K562 (cell line): ENCODE results near the gene MCCC1. TPM values are rescaled to one million over a fixed set of nuclear protein-coding genes. Genes with fewer than 3 reads are reported as not detected.
A peak's percentile ranks its signal among the peaks of the same experiment; 100 is the strongest.

Source experiments
- ATF7 ChIP-seq: fragments of 450-650 bp; IDR thresholded peaks from 2 replicates; pipeline ENCODE4 v1.7.1; 2014; ENCODE audit warnings: mild to moderate bottlenecking, moderate library complexity
- CC2D1A ChIP-seq: fragments of 450-650 bp; IDR thresholded peaks from 2 replicates; pipeline ENCODE4 v1.6.1; 2017; ENCODE audit warnings: mild to moderate bottlenecking
- ETV1 ChIP-seq: fragments of 450-650 bp; conservative IDR thresholded peaks from 2 replicates; pipeline ENCODE4 v1.6.1; 2016; ENCODE audit warnings: missing genetic modification characterization, control low read depth, low read depth, missing compliant biosample characterization
- FOXP1 ChIP-seq: sonication (generic); formaldehyde crosslinking; IDR thresholded peaks from 2 replicates; pipeline ENCODE4 v1.8.0; 2022; ENCODE audit warnings: mild to moderate bottlenecking, missing genetic modification reagents
- HDAC3 ChIP-seq: fragments of 450-650 bp; IDR thresholded peaks from 2 replicates; pipeline ENCODE4 v1.6.1; 2018; ENCODE audit warnings: borderline replicate concordance, mild to moderate bottlenecking, moderate library complexity; ENCODE audit not compliant: partially characterized antibody
- JUNB ChIP-seq: fragments of 450-650 bp; formaldehyde crosslinking; conservative IDR thresholded peaks from 2 replicates; pipeline ENCODE4 v1.4.0; 2020; ENCODE audit warnings: mild to moderate bottlenecking
- MCM3 ChIP-seq: fragments of 450-650 bp; IDR thresholded peaks from 2 replicates; pipeline ENCODE4 v1.6.1; 2016
- NFRKB ChIP-seq: fragments of 450-650 bp; IDR thresholded peaks from 2 replicates; pipeline ENCODE4 v1.6.1; 2016; ENCODE audit warnings: low read depth
- RBM15 ChIP-seq: fragments of 200-400 bp; formaldehyde crosslinking; IDR thresholded peaks from 2 replicates; pipeline ENCODE4 v1.6.1; 2018; ENCODE audit warnings: mild to moderate bottlenecking, low read length, moderate library complexity; ENCODE audit not compliant: insufficient read depth
- polyA plus RNA-seq, 8 experiments: library from polyadenylated mRNA; depleted of rRNA in 4 of 8; stranded (reverse) in 5 of 8; unstranded in 3 of 8; fragments of >200 nt; fragmentation: Nextera tagmentation in 2 of 8; fragmentation: Illumina TruSeq in 1 of 8; extraction: Ambion mirVana in 2 of 8; extraction: Trizol in 1 of 8; gene quantifications; 2 replicates each; pipeline versions ENCODE4 v1.2.1 to v1.2.3, GENCODE V29; 2011 to 2014; ENCODE audit warnings: inconsistent platforms in 1 of 8, missing spikeins in 1 of 8
- total RNA-seq, 7 experiments: library from RNA; depleted of rRNA in 6 of 7; stranded (reverse); fragments of >200 nt in 6 of 7; fragmentation: Illumina TruSeq in 2 of 7; extraction: Trizol in 2 of 7; gene quantifications; 2 replicates each; pipeline versions ENCODE4 v1.2.1 to v1.2.3, GENCODE V29; 2011 to 2021; ENCODE audit warnings: low replicate concordance in 1 of 7
- TF ChIP-seq, protein P1 (sequence below): fragments of 250-450 bp; sonication (Bioruptor Pico); IDR thresholded peaks from 2 replicates; pipeline ENCODE4 v1.5.0; 2020; ENCODE audit warnings: mild to moderate bottlenecking
- TF ChIP-seq, protein P2 (sequence below), 2 experiments: IDR thresholded peaks; 2 replicates each; pipeline ENCODE4 v1.6.1; 2012; ENCODE audit warnings: improper control_type of control experiment in 2 of 2, low read depth in 2 of 2, low read length in 2 of 2, borderline replicate concordance in 1 of 2
- TF ChIP-seq, protein P3 (sequence below), 2 experiments: fragments of 450-650 bp in 1 of 2; sonication (generic) in 1 of 2; formaldehyde crosslinking; conservative IDR thresholded peaks; 2 replicates each; pipeline versions ENCODE4 v1.4.0 to v1.8.1; 2020 to 2022; ENCODE audit warnings: mild to moderate bottlenecking in 1 of 2, missing genetic modification reagents in 1 of 2
- TF ChIP-seq, protein P4 (sequence below), 2 experiments: fragments of 450-650 bp; IDR thresholded peaks; 2 replicates each; pipeline ENCODE4 v1.6.1; 2016; ENCODE audit warnings: mild to moderate bottlenecking in 2 of 2, borderline replicate concordance in 1 of 2, low read depth in 1 of 2, moderate library complexity in 1 of 2

The MCCC1 gene
- total and polyA plus RNA-seq, 9 of the 15 experiments (the other 6 are each of a cell fraction or from before 2014, with no cell fraction given) = 13.7 to 26.9 (median 23.0) TPM

DNA sequence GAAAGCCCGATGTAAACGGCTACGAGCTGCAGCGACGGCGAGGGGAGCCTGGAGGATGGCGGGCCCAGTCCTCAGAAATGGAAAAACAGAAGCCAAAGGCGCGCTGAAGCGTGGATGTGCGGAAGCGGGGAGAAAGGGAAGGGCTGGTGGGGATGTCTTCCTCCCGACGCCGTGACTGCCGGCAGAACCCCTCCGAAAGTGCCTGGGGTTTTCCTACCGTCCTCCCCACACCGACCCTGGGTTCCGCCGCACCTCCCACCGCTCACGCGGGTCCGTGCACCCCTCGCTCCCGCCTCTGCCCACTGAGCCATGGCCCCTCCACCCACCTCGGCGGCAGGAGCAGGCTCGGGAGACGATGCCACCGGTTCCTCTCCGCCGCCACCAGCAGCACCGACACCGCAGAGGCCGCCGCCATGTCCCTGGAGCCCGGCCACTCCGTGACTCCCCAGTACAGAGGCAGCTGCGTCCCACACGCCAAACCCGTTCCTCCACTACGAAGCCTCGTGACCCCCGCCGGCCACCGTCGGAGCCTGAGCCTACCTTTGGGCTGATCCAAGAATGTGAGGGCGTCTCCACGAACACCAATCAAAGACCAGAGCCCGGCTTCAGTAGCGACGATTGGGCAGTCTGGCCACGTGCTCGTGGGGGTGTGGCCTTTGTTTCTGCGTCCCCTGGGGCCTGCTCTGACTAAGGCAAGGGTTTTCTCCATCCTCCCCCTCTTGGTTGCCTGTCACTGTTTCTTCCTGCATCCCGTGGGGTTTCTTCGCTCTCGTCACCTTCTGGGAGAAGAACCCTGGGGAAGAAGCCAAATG is at the start of gene MCCC1 (continued):
- TF ChIP-seq, protein P1, sequence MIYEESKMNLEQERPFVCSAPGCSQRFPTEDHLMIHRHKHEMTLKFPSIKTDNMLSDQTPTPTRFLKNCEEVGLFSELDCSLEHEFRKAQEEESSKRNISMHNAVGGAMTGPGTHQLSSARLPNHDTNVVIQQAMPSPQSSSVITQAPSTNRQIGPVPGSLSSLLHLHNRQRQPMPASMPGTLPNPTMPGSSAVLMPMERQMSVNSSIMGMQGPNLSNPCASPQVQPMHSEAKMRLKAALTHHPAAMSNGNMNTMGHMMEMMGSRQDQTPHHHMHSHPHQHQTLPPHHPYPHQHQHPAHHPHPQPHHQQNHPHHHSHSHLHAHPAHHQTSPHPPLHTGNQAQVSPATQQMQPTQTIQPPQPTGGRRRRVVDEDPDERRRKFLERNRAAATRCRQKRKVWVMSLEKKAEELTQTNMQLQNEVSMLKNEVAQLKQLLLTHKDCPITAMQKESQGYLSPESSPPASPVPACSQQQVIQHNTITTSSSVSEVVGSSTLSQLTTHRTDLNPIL (CRISPR knock-in tag) = no peak
- TF ChIP-seq CC2D1A (peak; percentile 62), FOXP1 (CRISPR knock-in tag) (no peak; the same call in 1 of the 2 replicates), ATF7 (peak; percentile 79; the same call in 1 of the 2 replicates), ETV1 (tag) (0 out of 2 replicates have a peak, but pooled peaks have one; percentile 13), HDAC3 (no peak), JUNB (no peak), NFRKB (peak; percentile 60), RBM15 (no peak), MCM3 (no peak)
- TF ChIP-seq, protein P2, sequence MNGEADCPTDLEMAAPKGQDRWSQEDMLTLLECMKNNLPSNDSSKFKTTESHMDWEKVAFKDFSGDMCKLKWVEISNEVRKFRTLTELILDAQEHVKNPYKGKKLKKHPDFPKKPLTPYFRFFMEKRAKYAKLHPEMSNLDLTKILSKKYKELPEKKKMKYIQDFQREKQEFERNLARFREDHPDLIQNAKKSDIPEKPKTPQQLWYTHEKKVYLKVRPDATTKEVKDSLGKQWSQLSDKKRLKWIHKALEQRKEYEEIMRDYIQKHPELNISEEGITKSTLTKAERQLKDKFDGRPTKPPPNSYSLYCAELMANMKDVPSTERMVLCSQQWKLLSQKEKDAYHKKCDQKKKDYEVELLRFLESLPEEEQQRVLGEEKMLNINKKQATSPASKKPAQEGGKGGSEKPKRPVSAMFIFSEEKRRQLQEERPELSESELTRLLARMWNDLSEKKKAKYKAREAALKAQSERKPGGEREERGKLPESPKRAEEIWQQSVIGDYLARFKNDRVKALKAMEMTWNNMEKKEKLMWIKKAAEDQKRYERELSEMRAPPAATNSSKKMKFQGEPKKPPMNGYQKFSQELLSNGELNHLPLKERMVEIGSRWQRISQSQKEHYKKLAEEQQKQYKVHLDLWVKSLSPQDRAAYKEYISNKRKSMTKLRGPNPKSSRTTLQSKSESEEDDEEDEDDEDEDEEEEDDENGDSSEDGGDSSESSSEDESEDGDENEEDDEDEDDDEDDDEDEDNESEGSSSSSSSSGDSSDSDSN (IDR thresholded peaks at IDR 0.05; ENCODE audit: borderline replicate concordance in 1 of 2, low read depth in 2 of 2, low read length in 2 of 2) = 0 out of 4 replicates have a peak, but pooled peaks have one; percentile 38 to 43
- TF ChIP-seq, protein P3, sequence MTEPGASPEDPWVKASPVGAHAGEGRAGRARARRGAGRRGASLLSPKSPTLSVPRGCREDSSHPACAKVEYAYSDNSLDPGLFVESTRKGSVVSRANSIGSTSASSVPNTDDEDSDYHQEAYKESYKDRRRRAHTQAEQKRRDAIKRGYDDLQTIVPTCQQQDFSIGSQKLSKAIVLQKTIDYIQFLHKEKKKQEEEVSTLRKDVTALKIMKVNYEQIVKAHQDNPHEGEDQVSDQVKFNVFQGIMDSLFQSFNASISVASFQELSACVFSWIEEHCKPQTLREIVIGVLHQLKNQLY (CRISPR knock-in tag; conservative IDR thresholded peaks at IDR 0.05) = 0 out of 4 replicates have a peak, but pooled peaks of 1 of the 2 experiments have one; percentile 7
- TF ChIP-seq, protein P4, sequence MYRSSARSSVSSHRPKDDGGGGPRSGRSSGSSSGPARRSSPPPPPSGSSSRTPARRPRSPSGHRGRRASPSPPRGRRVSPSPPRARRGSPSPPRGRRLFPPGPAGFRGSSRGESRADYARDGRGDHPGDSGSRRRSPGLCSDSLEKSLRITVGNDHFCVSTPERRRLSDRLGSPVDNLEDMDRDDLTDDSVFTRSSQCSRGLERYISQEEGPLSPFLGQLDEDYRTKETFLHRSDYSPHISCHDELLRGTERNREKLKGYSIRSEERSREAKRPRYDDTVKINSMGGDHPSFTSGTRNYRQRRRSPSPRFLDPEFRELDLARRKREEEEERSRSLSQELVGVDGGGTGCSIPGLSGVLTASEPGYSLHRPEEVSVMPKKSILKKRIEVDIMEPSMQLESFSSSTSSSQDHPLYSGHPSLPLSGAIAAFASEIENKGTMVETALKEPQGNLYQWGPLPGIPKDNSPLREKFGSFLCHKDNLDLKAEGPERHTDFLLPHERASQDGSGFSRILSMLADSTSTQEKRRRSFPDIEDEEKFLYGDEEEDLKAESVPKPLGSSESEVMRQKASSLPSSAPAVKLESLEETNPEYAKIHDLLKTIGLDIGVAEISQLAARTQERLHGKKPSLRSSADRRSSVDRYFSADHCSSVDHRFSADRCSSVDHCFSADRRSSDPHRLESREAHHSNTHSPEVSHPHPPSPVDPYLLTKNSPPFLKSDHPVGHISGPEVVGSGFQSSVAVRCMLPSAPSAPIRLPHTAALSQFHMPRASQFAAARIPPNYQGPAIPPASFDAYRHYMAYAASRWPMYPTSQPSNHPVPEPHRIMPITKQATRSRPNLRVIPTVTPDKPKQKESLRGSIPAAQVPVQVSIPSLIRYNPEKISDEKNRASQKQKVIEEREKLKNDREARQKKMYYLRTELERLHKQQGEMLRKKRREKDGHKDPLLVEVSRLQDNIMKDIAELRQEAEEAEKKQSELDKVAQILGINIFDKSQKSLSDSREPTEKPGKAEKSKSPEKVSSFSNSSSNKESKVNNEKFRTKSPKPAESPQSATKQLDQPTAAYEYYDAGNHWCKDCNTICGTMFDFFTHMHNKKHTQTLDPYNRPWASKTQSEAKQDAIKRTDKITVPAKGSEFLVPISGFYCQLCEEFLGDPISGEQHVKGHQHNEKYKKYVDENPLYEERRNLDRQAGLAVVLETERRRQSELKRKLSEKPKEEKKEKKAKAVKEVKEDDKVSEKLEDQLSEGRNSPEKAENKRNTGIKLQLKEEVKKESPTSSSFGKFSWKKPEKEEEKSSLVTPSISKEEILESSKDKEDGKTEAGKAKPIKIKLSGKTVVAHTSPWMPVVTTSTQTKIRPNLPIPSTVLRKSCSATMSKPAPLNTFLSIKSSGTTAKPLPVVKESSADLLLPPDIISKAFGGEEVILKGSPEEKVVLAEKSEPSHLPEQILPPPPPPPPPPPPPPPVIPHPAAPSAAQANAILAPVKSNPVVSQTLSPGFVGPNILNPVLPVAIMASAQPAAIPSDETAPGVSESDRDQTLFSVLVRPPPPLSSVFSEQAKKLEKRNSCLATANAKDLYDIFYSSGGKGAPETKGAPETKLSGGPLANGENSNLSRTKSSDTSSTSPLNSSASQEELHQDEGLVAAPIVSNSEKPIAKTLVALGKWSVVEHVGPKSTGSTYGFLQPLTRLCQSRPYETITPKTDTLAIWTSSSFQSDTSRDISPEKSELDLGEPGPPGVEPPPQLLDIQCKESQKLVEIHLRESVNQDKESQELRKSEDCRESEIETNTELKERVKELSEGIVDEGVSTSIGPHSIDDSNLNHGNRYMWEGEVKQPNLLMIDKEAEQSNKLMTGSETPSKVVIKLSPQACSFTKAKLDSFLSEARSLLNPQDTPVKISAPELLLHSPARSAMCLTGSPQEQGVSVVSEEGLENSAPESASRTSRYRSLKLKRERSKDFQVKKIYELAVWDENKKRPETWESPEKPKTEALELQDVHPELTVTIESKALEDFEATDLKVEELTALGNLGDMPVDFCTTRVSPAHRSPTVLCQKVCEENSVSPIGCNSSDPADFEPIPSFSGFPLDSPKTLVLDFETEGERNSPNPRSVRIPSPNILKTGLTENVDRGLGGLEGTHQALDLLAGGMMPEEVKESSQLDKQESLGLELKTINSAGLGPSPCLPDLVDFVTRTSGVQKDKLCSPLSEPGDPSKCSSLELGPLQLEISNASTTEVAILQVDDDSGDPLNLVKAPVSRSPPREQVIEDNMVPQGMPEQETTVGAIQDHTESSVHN (IDR thresholded peaks at IDR 0.05; ENCODE audit: borderline replicate concordance in 1 of 2, low read depth in 1 of 2) = peak in 1 of 2 experiments; percentile 84; a peak in 1 of 4 replicates
